Loucy (cell line): Measurements from ENCODE around the gene PSEN2.

Experiments used
- EZH2phosphoT487 ChIP-seq: fragments of 200-600 bp; IDR thresholded peaks from 2 replicates; pipeline ENCODE4 v1.6.1; 2018; ENCODE audit warnings: antibody characterized with exemption, mild to moderate bottlenecking, moderate library complexity, borderline replicate concordance
- TF ChIP-seq, protein P1 (sequence below): fragments of 200-600 bp; sonication (generic); conservative IDR thresholded peaks from 2 replicates; pipeline ENCODE4 v1.5.1; 2014; ENCODE audit warnings: mild to moderate bottlenecking, antibody characterized with exemption, low read length

DNA sequence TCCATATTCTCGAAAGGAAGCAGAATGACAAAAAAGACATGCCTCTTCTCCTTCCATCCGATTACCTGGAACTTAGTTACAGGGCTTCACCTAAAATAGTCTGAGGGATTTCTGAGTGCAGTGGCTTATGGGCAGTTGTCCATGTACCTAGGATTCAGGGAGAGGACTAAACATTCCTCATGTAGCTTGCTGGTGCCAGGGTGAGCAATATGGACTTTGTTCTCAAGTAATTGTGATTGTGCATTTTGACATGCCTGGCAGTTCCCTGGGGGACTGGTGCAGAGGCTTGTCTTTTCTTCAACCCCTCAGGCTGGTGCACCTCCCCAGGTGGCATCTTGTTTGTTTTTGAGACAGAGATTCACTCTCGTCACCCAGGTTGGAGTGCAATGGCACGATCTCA, 6.1 kb upstream of the PSEN2 start:
- TF ChIP-seq, protein P1, sequence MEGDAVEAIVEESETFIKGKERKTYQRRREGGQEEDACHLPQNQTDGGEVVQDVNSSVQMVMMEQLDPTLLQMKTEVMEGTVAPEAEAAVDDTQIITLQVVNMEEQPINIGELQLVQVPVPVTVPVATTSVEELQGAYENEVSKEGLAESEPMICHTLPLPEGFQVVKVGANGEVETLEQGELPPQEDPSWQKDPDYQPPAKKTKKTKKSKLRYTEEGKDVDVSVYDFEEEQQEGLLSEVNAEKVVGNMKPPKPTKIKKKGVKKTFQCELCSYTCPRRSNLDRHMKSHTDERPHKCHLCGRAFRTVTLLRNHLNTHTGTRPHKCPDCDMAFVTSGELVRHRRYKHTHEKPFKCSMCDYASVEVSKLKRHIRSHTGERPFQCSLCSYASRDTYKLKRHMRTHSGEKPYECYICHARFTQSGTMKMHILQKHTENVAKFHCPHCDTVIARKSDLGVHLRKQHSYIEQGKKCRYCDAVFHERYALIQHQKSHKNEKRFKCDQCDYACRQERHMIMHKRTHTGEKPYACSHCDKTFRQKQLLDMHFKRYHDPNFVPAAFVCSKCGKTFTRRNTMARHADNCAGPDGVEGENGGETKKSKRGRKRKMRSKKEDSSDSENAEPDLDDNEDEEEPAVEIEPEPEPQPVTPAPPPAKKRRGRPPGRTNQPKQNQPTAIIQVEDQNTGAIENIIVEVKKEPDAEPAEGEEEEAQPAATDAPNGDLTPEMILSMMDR = no peak
- TF ChIP-seq EZH2phosphoT487 = no peak
